ENCODE data around the gene LRRC3.

The LRRC3 gene

GRCh38 chr21:44424608-44425306 is 30.6 kb upstream of the LRRC3 start:
- no peak for DNase-seq

DNA sequence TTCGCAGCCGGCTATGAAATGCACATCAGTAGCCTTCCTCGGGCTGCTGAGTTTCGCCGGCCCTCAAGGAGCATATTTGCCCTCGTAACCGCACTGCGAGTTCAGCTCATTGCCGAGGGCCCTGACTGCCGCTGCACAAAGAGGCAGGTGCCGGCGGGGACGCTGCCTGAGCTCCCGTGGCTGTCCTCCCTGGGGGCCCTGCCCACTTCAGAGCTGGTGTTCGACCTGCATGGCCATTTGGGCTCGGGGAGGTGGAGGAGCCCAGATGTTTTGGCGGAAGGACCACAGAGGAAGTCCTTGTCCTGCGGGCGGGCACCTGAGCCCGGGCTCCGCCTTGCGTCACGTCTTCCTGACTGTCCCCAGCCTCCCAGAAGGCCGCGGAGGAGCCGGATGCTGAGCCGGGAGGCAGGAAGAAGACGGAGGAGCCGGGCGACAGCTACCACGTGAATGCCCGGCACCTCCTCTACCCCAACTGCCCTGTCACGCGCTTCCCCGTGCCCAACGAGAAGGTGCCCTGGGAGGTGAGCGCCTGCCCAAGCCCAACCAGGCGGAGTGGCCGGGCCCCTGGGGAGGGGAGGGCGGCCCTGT is 29.9 kb upstream of the LRRC3 start:
- no peak for DNase-seq

- DNase-seq: no peak
Measured at GRCh38 chr21:44425895-44426662, 29.2 kb upstream of the LRRC3 start.

GRCh38 chr21:44426663-44427191 is 28.6 kb upstream of the LRRC3 start:
- no peak for DNase-seq

GRCh38 chr21:44427241-44428120 is 27.8 kb upstream of the LRRC3 start:
- no peak for DNase-seq

DNA sequence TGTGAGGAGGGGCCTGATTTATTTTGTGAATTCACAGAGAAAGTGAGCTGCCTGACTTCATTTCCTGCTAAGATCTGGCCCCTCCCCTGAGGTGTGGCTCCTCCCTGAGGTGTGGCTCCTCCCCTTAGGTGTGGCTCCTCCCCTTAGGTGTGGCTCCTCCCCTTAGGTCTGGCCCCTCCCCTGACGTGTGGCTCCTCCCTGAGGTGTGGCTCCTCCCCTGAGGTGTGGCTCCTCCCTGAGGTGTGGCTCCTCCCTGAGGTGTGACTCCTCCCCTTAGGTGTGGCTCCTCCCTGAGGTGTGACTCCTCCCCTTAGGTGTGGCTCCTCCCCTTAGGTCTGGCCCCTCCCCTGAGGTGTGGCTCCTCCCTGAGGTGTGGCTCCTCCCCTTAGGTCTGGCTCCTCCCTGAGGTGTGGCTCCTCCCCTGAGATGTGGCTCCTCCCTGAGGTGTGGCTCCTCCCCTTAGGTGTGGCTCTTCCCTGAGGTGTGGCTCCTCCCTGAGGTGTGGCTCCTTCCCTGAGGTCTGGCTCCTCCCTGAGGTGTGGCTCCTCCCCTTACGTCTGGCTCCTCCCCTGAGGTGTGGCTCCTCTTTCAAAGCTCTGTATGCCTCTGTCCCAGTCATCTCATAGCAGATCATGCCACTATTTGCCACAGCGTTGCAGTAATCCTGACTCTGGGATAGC is 26.9 kb upstream of the LRRC3 start:
- DNase-seq: peak; percentile 26

GRCh38 chr21:44429894-44430293 is 25.4 kb upstream of the LRRC3 start:
- no peak for DNase-seq

- DNase-seq: no peak
Measured at GRCh38 chr21:44431300-44431699, 24.0 kb upstream of the LRRC3 start.

GRCh38 chr21:44432841-44433790 is 22.2 kb upstream of the LRRC3 start:
- DNase-seq: no peak

DNA sequence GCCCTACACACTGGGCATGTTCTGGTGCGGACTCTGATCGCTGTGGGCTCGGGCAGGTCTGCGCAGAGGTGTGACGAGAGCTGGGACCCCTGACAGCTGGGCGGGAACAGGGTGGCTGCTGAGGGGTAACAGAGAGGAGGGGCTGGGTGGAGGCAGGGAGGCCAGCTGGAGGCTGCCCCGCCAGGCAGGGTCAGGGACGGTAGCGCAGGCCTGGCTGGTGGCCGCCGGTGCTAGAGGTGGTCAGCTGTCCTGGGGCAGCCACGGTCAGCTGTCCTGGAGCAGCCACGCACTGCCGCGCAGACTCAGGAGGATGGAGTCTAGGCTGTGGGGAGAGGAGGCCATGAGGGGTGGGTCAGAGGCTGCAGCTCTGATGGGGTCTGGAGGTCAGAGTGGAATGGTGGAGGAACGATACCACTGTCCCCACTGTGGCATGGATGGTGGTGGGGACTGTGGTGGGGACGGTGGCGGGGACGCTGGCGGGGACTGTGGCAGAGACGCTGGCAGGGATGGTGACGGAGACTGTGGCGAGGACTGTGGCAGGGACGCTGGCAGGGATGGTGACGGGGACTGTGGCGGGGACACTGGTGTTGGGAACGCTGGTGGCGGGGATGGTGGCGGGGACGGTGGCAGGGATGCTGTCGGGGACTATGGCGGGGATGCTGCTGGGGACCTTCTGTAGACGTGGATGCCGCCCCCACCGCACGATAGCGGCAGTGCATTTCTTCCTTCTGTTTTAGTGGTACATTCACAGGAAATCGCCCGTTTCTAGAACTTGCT is 21.3 kb upstream of the LRRC3 start:
- no peak for DNase-seq

GRCh38 chr21:44434568-44434925 is 20.8 kb upstream of the LRRC3 start:
- no peak for DNase-seq

- DNase-seq: no peak
Measured at GRCh38 chr21:44434936-44435635, 20.2 kb upstream of the LRRC3 start.

DNA sequence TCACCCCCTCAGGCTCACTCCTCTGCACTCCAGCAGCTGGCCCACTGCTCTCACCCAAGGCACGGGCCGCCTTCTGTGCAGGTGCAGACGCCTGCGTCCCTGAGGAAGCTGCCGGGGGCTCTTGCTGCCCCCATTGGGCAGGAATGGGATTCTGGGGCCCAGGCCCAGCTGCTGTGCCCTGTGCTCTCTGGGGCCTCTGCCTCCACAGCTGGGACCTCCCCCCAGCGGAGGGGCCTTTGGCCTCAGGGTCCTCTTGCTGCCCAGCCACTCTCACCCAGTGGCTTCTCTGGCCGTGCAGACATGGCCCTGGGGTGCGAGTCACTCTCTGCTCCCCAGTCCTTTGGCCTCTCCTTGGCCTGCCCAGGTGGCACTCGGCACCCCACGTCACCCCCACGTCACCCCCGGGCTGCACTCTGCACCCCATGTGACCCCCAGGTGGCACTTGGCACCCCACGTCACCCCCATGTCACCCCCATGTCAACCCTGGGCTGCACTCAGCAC is 19.1 kb upstream of the LRRC3 start:
- no peak for DNase-seq

DNA sequence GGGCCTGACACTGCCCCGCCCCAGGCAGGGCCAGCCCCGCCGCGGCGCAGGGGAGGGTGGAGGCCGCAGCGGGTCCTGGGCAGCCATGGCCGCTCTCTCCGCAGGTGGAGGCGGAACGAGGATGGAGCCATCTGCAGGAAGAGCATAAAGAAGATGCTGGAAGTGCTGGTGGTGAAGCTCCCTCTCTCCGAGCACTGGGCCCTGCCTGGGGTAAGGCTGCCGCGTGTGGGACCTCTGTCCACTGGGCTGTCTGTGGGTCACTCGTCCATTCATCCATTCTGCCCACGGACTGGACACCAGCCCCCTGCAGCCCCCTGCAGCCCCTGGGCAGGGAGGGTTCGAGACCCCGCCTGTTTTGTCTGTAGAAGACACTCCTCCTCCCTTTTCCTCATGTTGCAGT is 18.4 kb upstream of the LRRC3 start:
- DNase-seq: no peak

GRCh38 chr21:44437371-44437695 is 18.0 kb upstream of the LRRC3 start:
- no peak for DNase-seq

GRCh38 chr21:44437696-44438431 is 17.4 kb upstream of the LRRC3 start:
- DNase-seq: no peak

- DNase-seq: no peak
Measured at GRCh38 chr21:44438531-44439210, 16.6 kb upstream of the LRRC3 start.

DNA sequence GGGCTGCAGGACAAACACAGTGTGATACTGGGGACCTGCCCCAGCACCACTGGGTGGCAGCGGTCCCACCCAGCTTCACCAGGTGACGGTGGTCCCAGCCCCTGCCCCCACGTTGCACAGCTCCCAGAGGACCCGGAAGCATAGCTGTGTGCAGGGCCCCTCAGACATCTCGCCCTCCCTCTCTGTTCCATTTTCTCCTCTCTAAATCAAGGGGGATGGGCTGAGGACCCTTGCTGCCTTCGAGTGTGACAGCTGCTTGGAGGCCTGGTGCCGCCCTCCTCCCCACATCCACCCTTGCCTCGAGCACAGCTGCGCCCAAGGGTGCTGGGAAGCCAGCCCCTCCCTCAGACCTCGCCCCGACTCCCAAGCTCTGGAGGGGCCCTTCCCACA is 16.1 kb upstream of the LRRC3 start:
- no peak for DNase-seq
